ENCODE data around the gene EBF3.

DNA sequence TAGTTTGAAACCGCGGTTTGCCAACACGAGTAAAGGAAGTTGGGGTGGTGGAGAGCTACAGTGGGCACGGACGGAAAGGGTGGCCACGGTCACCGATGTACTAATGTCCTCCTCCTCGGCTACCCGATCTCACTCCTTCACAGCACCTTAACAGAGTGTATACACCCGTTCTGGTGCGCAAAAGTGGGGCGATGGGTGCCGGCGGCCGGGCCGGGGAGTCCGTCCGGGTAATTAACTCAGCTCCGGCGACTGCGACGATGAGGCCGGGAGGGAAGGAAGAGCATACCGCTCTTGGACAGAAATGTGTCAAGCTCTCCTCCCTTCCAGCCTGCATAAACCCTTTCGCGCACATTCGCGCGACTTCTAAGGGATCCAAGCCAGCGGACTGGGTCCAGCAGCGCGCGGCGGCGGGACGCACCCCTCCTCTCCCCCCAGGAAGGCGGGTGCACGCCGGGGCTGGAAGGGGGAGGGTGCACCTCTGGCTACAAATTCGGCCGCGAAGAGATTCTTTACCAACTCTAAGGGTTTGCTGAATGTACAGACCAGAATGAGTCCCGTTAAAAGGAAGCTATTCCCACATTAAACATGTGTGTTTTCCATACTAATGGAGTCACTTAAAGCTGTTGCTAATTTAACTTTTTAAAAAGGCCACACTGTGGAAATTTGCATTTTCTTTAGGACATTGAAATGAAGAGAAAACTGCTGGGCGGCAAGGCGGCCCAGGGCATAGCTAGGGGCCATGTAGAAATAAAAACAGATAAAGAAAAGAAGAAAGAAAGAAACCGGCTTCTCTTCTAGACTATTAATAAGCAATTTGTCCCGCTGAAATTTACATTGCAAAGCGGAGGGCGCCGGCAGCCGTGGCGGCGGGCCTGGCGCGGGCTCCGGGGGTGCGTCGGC, 6.6 kb upstream of the EBF3 start:
- TF ChIP-seq, protein P1, sequence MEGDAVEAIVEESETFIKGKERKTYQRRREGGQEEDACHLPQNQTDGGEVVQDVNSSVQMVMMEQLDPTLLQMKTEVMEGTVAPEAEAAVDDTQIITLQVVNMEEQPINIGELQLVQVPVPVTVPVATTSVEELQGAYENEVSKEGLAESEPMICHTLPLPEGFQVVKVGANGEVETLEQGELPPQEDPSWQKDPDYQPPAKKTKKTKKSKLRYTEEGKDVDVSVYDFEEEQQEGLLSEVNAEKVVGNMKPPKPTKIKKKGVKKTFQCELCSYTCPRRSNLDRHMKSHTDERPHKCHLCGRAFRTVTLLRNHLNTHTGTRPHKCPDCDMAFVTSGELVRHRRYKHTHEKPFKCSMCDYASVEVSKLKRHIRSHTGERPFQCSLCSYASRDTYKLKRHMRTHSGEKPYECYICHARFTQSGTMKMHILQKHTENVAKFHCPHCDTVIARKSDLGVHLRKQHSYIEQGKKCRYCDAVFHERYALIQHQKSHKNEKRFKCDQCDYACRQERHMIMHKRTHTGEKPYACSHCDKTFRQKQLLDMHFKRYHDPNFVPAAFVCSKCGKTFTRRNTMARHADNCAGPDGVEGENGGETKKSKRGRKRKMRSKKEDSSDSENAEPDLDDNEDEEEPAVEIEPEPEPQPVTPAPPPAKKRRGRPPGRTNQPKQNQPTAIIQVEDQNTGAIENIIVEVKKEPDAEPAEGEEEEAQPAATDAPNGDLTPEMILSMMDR (conservative IDR thresholded peaks at IDR 0.05; ENCODE audit: low read depth, low read length): no peak
- no peak for TF ChIP-seq EZH2 (IDR thresholded peaks at IDR 0.05; ENCODE audit: low read length, unreplicated experiment)
- peak; percentile 40; the same call in 1 of the 2 replicates for TF ChIP-seq EZH2phosphoT487 (IDR thresholded peaks at IDR 0.05; ENCODE audit: borderline replicate concordance, low read length)
